IPS-20b (cell line): Measurements from ENCODE around the gene HYAL1.
"Not testable (repeated sequence)": the region's sequence is repeated elsewhere in the genome, so short reads cannot be mapped to it uniquely, and the experiment has no call there.

Experiments
- H3K27ac ChIP-seq: one replicate; pipeline ENCODE4 v1.5.1; 2013; ENCODE audit warnings: low read length
- H3K27me3 ChIP-seq: 2 replicates; pipeline ENCODE4 v1.6.1; 2013; ENCODE audit warnings: mild to moderate bottlenecking, low read length, inconsistent platforms; ENCODE audit not compliant: insufficient read depth
- H3K36me3 ChIP-seq: 2 replicates; pipeline ENCODE4 v1.6.1; 2013; ENCODE audit warnings: low read depth, mild to moderate bottlenecking, inconsistent platforms, low read length, moderate library complexity; ENCODE audit not compliant: insufficient read depth
- H3K4me1 ChIP-seq: 2 replicates; pipeline ENCODE4 v1.6.1; 2013; ENCODE audit warnings: mild to moderate bottlenecking, control low read depth, inconsistent platforms, low read length, moderate library complexity; ENCODE audit not compliant: insufficient read depth
- H3K4me3 ChIP-seq: 2 replicates; pipeline ENCODE4 v1.5.1; 2013; ENCODE audit warnings: mild to moderate bottlenecking, low read length, inconsistent platforms
- H3K9ac ChIP-seq: 2 replicates; pipeline ENCODE4 v1.6.1; 2013; ENCODE audit warnings: low read depth, mild to moderate bottlenecking, inconsistent platforms, low read length, moderate library complexity
- H3K9me3 ChIP-seq: 2 replicates; pipeline ENCODE4 v1.6.1; 2013; ENCODE audit warnings: mild to moderate bottlenecking, low read depth, low read length, inconsistent platforms; ENCODE audit not compliant: insufficient read depth

The HYAL1 gene

GRCh38 chr3:50273689-50274065 lies 29.7 kb downstream of the HYAL1 start:
- 0 out of 2 replicates have a peak, but pooled peaks cover 7% of the 10 kb centered on the region for H3K4me1 ChIP-seq
- no peak overlapping the region for H3K27ac ChIP-seq
- H3K9ac ChIP-seq, result no peak overlapping the region
- no peak overlapping the region for H3K4me3 ChIP-seq
- H3K9me3 ChIP-seq, result no peaks in the 10 kb centered on the region
- H3K36me3 ChIP-seq, result no peaks in the 10 kb centered on the region
- H3K27me3 ChIP-seq, result peaks cover 52% of the 10 kb centered on the region

GRCh38 chr3:50272911-50273688 lies 30.3 kb downstream of the HYAL1 start:
- Histone ChIP-seq H3K27me3 (peaks cover 48% of the 10 kb centered on the region), H3K36me3 (no peaks in the 10 kb centered on the region), H3K4me1 (0 out of 2 replicates have a peak, but pooled peaks cover 10% of the 10 kb centered on the region), H3K4me3 (peak overlapping the region; percentile 36; the same call in 1 of the 2 replicates), H3K9me3 (no peaks in the 10 kb centered on the region), H3K27ac (no peak overlapping the region), H3K9ac (no peak overlapping the region)

- Histone ChIP-seq H3K4me1 (peaks cover 16% of the 10 kb centered on the region; the same call in 1 of the 2 replicates), H3K27me3 (peaks cover 44% of the 10 kb centered on the region)
- not testable (repeated sequence) for H3K9ac ChIP-seq, H3K36me3 ChIP-seq, H3K9me3 ChIP-seq, H3K27ac ChIP-seq, H3K4me3 ChIP-seq
These were observed 30.9 kb downstream of the HYAL1 start for GRCh38 chr3:50272538-50272910.

GRCh38 chr3:50271314-50271936 lies 31.9 kb downstream of the HYAL1 start:
- no peak overlapping the region for H3K9ac ChIP-seq
- H3K36me3 ChIP-seq, result no peaks in the 10 kb centered on the region
- H3K27ac ChIP-seq, result no peak overlapping the region
- H3K9me3 ChIP-seq, result no peaks in the 10 kb centered on the region
- peaks cover 36% of the 10 kb centered on the region for H3K27me3 ChIP-seq
- peaks cover 20% of the 10 kb centered on the region; the same call in 1 of the 2 replicates for H3K4me1 ChIP-seq
- H3K4me3 ChIP-seq, result no peak overlapping the region

GRCh38 chr3:50270422-50271224 lies 32.8 kb downstream of the HYAL1 start:
- H3K27me3 ChIP-seq, result peaks cover 28% of the 10 kb centered on the region
- H3K36me3 ChIP-seq, result no peaks in the 10 kb centered on the region
- no peak overlapping the region for H3K9ac ChIP-seq
- peaks cover 20% of the 10 kb centered on the region; the same call in 1 of the 2 replicates for H3K4me1 ChIP-seq
- H3K4me3 ChIP-seq, result no peak overlapping the region
- H3K9me3 ChIP-seq, result no peaks in the 10 kb centered on the region
- no peak overlapping the region for H3K27ac ChIP-seq

- no peak overlapping the region for H3K4me3 ChIP-seq
These were observed 33.4 kb downstream of the HYAL1 start for GRCh38 chr3:50269977-50270413.

GRCh38 chr3:50269460-50269859 lies 33.9 kb downstream of the HYAL1 start:
- H3K9me3 ChIP-seq, result no peaks in the 10 kb centered on the region
- H3K9ac ChIP-seq, result 0 out of 2 replicates have a peak overlapping the region, but pooled peaks have one; percentile 2
- H3K27me3 ChIP-seq, result peaks cover 16% of the 10 kb centered on the region
- no peaks in the 10 kb centered on the region for H3K36me3 ChIP-seq
- no peak overlapping the region for H3K4me3 ChIP-seq
- no peak overlapping the region for H3K27ac ChIP-seq
- peaks cover 27% of the 10 kb centered on the region; the same call in 1 of the 2 replicates for H3K4me1 ChIP-seq

More at GRCh38 chr3:50269977-50270413, 33.4 kb downstream of the HYAL1 start:
- Histone ChIP-seq H3K27me3 (peaks cover 22% of the 10 kb centered on the region), H3K4me1 (peaks cover 26% of the 10 kb centered on the region; the same call in 1 of the 2 replicates), H3K9ac (no peak overlapping the region), H3K27ac (no peak overlapping the region), H3K9me3 (no peaks in the 10 kb centered on the region), H3K36me3 (no peaks in the 10 kb centered on the region)

- 0 out of 2 replicates have a peak within 1 kb of the TSS, but pooled peaks have one; percentile 2 for H3K9ac ChIP-seq
These were observed 34.5 kb downstream of the HYAL1 start, which contains the start of gene SEMA3B for GRCh38 chr3:50268703-50269451. Gene SEMA3B, plus strand, starts transcription at chr3:50269147. Its CDS starts 94 bp downstream, at chr3:50269241.

GRCh38 chr3:50268276-50268675 lies 35.1 kb downstream of the HYAL1 start:
- Histone ChIP-seq H3K4me3 (no peak overlapping the region), H3K36me3 (no peaks in the 10 kb centered on the region), H3K4me1 (peaks cover 32% of the 10 kb centered on the region; the same call in 1 of the 2 replicates), H3K27me3 (peaks cover 4% of the 10 kb centered on the region), H3K9ac (no peak overlapping the region), H3K27ac (no peak overlapping the region), H3K9me3 (no peaks in the 10 kb centered on the region)

More at GRCh38 chr3:50268703-50269451, 34.5 kb downstream of the HYAL1 start, which contains the start of gene SEMA3B:
- Histone ChIP-seq H3K27ac (no peak within 1 kb of the TSS), H3K4me3 (no peak within 1 kb of the TSS), H3K27me3 (peaks cover 10% of the 10 kb centered on the region), H3K9me3 (no peaks in the 10 kb centered on the region), H3K36me3 (no peaks in the 10 kb centered on the region), H3K4me1 (peaks cover 32% of the 10 kb centered on the region; the same call in 1 of the 2 replicates)

- H3K9ac ChIP-seq, result no peak overlapping the region
- H3K36me3 ChIP-seq, result no peaks in the 10 kb centered on the region
- H3K9me3 ChIP-seq, result no peaks in the 10 kb centered on the region
- H3K4me3 ChIP-seq, result no peak overlapping the region
- H3K27ac ChIP-seq, result no peak overlapping the region
- peaks cover 32% of the 10 kb centered on the region; the same call in 1 of the 2 replicates for H3K4me1 ChIP-seq
- H3K27me3 ChIP-seq, result no peaks in the 10 kb centered on the region
These were observed 36.0 kb downstream of the HYAL1 start for GRCh38 chr3:50267280-50267913.
